Measurements from ENCODE around the gene EEF1G. TPM values are rescaled to one million over a fixed set of nuclear protein-coding genes. Genes with fewer than 3 reads are reported as not detected.

EEF1G gene
- total and polyA plus RNA-seq, 9 of the 15 experiments (the other 6 are each of a cell fraction or from before 2014, with no cell fraction given), result 985 to 2,349 (median 2,035) TPM

GRCh38 chr11:62556108-62556874 lies 17.4 kb downstream of the EEF1G start:
- Histone ChIP-seq H3K27me3 (ENCODE audit: control insufficient read depth in 2 of 2, insufficient read depth in 2 of 2, low read length in 2 of 2) (no peaks in the 10 kb centered on the region), H3K9me3 (replicated peaks; ENCODE audit: control insufficient read depth, insufficient read depth, low read depth, low read length) (no peaks in the 10 kb centered on the region), H4K20me1 (replicated peaks; ENCODE audit: control insufficient read depth, insufficient read depth, low read length) (no peaks in the 10 kb centered on the region; the same call in 1 of the 2 replicates), H3K9ac (ENCODE audit: insufficient read depth in 1 of 2, low read depth in 2 of 2, low read length in 2 of 2) (peak overlapping the region; percentile 13 to 81; a peak in 3 of 4 replicates), H3K4me1 (replicated peaks in 1 of 2; ENCODE audit: control insufficient read depth in 2 of 2, insufficient read depth in 2 of 2, low read length in 2 of 2) (peaks cover 65 to 72% of the 10 kb centered on the region in 2 experiments), H2AFZ (ENCODE audit: low read depth, low read length) (no peak overlapping the region; the same call in 1 of the 2 replicates), H3K79me2 (ENCODE audit: control insufficient read depth, insufficient read depth, low read length) (peaks cover 12% of the 10 kb centered on the region; the same call in 2 of the 3 replicates), H3K9me1 (ENCODE audit: control insufficient read depth, insufficient read depth, low read length) (no peaks in the 10 kb centered on the region), H3K27ac (ENCODE audit: extremely low read depth, low read depth, low read length) (peak overlapping the region; percentile 73), H3K36me3 (ENCODE audit: control insufficient read depth, insufficient read depth, low read length) (peaks cover 49% of the 10 kb centered on the region), H3K4me2 (ENCODE audit: insufficient read depth, low read length) (peak overlapping the region; percentile 44; the same call in 1 of the 2 replicates), H3K4me3 (no peak overlapping the region)
- POLR2A ChIA-PET, result interaction anchor here (0.6 to 2.9 kb wide), 11 partner anchors 9 to 285 kb away, joined by 3 to 17 read pairs (median 3); partner anchors contain the start of genes AHNAK and EEF1G
- ATAC-seq, result peak; percentile 54
- 22% methylated on average over 10 of the region's 14 CpGs for whole genome bisulfite sequencing (ENCODE audit: insufficient coverage, low coverage, missing lambda C conversion rate)
- FAIRE-seq, result peak; percentile 72
- CTCF ChIA-PET (ENCODE audit: low intra/inter-chr PET ratio), result interaction anchor here (0.6 to 1.9 kb wide), 2 partner anchors 162 to 163 kb away, joined by 4 read pairs; no protein-coding TSS in a partner anchor
- no TSS peak for BruUV-seq (replicated peaks)
- in situ Hi-C loops (cut with MboI) (loop anchor here (5.0 to 10.0 kb wide), 2 partner anchors 134 to 161 kb away; no protein-coding TSS in a partner anchor), intact Hi-C loops (cut with micrococcal nuclease) (no loop called here)
- DNase-seq (ENCODE audit: extremely low read depth in 1 of 4, low spot score in 3 of 4), result peak; percentile 56 to 79 (median 69)
- TF ChIP-seq ZNF75A (CRISPR knock-in tag; IDR thresholded peaks at IDR 0.05), result 0 out of 2 replicates have a peak, but pooled peaks have one; percentile 29
- no peak for TF ChIP-seq KLF1 (tag; IDR thresholded peaks at IDR 0.05)
- peak; percentile 44; the same call in 1 of the 2 replicates for TF ChIP-seq SREBF1 (IDR thresholded peaks at IDR 0.05; ENCODE audit: borderline replicate concordance, low read depth, low read length)
- TF ChIP-seq NRF1 (conservative IDR thresholded peaks at IDR 0.05 in 1 of 2, IDR thresholded peaks at IDR 0.05 in 1 of 2), result peak; percentile 59 to 68
- 0 out of 2 replicates have a peak, but pooled peaks have one; percentile 37 for TF ChIP-seq ID3 (CRISPR knock-in tag; IDR thresholded peaks at IDR 0.05)
- no peak for TF ChIP-seq ID3 (tag; IDR thresholded peaks at IDR 0.05)
- TF ChIP-seq, protein P1, sequence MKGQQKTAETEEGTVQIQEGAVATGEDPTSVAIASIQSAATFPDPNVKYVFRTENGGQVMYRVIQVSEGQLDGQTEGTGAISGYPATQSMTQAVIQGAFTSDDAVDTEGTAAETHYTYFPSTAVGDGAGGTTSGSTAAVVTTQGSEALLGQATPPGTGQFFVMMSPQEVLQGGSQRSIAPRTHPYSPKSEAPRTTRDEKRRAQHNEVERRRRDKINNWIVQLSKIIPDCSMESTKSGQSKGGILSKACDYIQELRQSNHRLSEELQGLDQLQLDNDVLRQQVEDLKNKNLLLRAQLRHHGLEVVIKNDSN (CRISPR knock-in tag; IDR thresholded peaks at IDR 0.05), result peak; percentile 45; the same call in 1 of the 2 replicates
- no peak for TF ChIP-seq MIER1 (IDR thresholded peaks at IDR 0.05; ENCODE audit: low read depth)
- TF ChIP-seq U2AF2 (optimal IDR thresholded peaks at IDR 0.05; ENCODE audit: low read depth, low read length), result no peak
- peak; percentile 33; the same call in 1 of the 2 replicates for TF ChIP-seq C11orf30 (IDR thresholded peaks at IDR 0.05; ENCODE audit: low read depth)
- TF ChIP-seq UBTF (IDR thresholded peaks at IDR 0.05; ENCODE audit: borderline replicate concordance in 1 of 2, low read depth in 2 of 2, low read length in 2 of 2), result peak in 1 of 2 experiments; percentile 43; a peak in 1 of 4 replicates
- peak; percentile 15; the same call in 1 of the 2 replicates for TF ChIP-seq ZBTB17 (CRISPR knock-in tag; IDR thresholded peaks at IDR 0.05)
- TF ChIP-seq KAT2B (IDR thresholded peaks at IDR 0.05; ENCODE audit: low read depth, low read length), result no peak
- TF ChIP-seq RCOR1 (IDR thresholded peaks at IDR 0.05; ENCODE audit: borderline replicate concordance in 1 of 2, low read depth in 2 of 2, low read length in 2 of 2), result 0 out of 4 replicates have a peak, but pooled peaks of 1 of the 2 experiments have one; percentile 45
- no peak for TF ChIP-seq BCL6 (CRISPR knock-in tag; IDR thresholded peaks at IDR 0.05)
- no peak for TF ChIP-seq CAMTA2 (CRISPR knock-in tag; conservative IDR thresholded peaks at IDR 0.05)
- TF ChIP-seq PCBP1 (IDR thresholded peaks at IDR 0.05; ENCODE audit: low read depth, low read length, poor library complexity, severe bottlenecking), result no peak
- TF ChIP-seq HDAC2 (IDR thresholded peaks at IDR 0.05), result peak; percentile 63; the same call in 1 of the 2 replicates

Measured in K562 (cell line).